ENCODE measurements around the gene LPGAT1. TPM values are rescaled to one million over a fixed set of nuclear protein-coding genes. Genes with fewer than 3 reads are reported as not detected.
A peak's percentile ranks its signal among the peaks of the same experiment; 100 is the strongest.

The LPGAT1 gene
- total RNA-seq, 1 donor from 2014 or later, result 5.7 TPM

- no peaks in the 10 kb centered on the region for H3K36me3 ChIP-seq
- no peaks in the 10 kb centered on the region for H3K27me3 ChIP-seq
- no peaks in the 10 kb centered on the region for H3K36me3 Mint-ChIP-seq
- TF ChIP-seq EZH2 (IDR thresholded peaks at IDR 0.05), result no peak
- TF ChIP-seq, protein P1, sequence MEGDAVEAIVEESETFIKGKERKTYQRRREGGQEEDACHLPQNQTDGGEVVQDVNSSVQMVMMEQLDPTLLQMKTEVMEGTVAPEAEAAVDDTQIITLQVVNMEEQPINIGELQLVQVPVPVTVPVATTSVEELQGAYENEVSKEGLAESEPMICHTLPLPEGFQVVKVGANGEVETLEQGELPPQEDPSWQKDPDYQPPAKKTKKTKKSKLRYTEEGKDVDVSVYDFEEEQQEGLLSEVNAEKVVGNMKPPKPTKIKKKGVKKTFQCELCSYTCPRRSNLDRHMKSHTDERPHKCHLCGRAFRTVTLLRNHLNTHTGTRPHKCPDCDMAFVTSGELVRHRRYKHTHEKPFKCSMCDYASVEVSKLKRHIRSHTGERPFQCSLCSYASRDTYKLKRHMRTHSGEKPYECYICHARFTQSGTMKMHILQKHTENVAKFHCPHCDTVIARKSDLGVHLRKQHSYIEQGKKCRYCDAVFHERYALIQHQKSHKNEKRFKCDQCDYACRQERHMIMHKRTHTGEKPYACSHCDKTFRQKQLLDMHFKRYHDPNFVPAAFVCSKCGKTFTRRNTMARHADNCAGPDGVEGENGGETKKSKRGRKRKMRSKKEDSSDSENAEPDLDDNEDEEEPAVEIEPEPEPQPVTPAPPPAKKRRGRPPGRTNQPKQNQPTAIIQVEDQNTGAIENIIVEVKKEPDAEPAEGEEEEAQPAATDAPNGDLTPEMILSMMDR (IDR thresholded peaks at IDR 0.05), result no peak
- no peak for TF ChIP-seq EZH2phosphoT487 (IDR thresholded peaks at IDR 0.05)
- peaks cover 7% of the 10 kb centered on the region for H3K4me1 ChIP-seq
- no peak overlapping the region for H3K9ac ChIP-seq
- no peak overlapping the region for H3K4me2 ChIP-seq
- peaks cover 13% of the 10 kb centered on the region for H3K4me1 Mint-ChIP-seq
- H3K79me2 ChIP-seq (ENCODE audit: low read depth), result no peaks in the 10 kb centered on the region
- H3K9me3 Mint-ChIP-seq, result no peaks in the 10 kb centered on the region
- no peak overlapping the region for H3K27ac Mint-ChIP-seq
- no peaks in the 10 kb centered on the region for H3K9me3 ChIP-seq (ENCODE audit: low read depth)
- H3F3A ChIP-seq (ENCODE audit: low read depth), result no peaks in the 10 kb centered on the region
- DNase-seq (ENCODE audit: low spot score), result no peak
- H3K4me3 ChIP-seq, result no peak overlapping the region
- peaks cover 41% of the 10 kb centered on the region for H3K27me3 Mint-ChIP-seq (ENCODE audit: insufficient read depth, low read depth)
- H3K4me3 Mint-ChIP-seq, result no peak overlapping the region
- no peak overlapping the region for H3K27ac ChIP-seq
- H2AFZ ChIP-seq (replicated peaks), result no peak overlapping the region
- no peaks in the 10 kb centered on the region for H4K20me1 ChIP-seq (ENCODE audit: low read depth)
Observed at GRCh38 chr1:211729238-211729637, 101.3 kb downstream of the LPGAT1 start.

- Histone ChIP-seq H3K9me3 (ENCODE audit: low read depth) (no peaks in the 10 kb centered on the region), H3K9ac (no peak overlapping the region), H3K4me1 (peaks cover 7% of the 10 kb centered on the region), H2AFZ (replicated peaks) (no peak overlapping the region), H3K4me3 (no peak overlapping the region), H3K4me2 (no peak overlapping the region), H4K20me1 (ENCODE audit: low read depth) (no peaks in the 10 kb centered on the region), H3K36me3 (no peaks in the 10 kb centered on the region), H3K27me3 (no peaks in the 10 kb centered on the region), H3F3A (ENCODE audit: low read depth) (no peaks in the 10 kb centered on the region), H3K27ac (no peak overlapping the region), H3K79me2 (ENCODE audit: low read depth) (no peaks in the 10 kb centered on the region)
- Mint-ChIP-seq H3K9me3 (peaks cover 6% of the 10 kb centered on the region), H3K27ac (no peak overlapping the region), H3K4me3 (no peak overlapping the region), H3K27me3 (ENCODE audit: insufficient read depth, low read depth) (peaks cover 53% of the 10 kb centered on the region), H3K4me1 (peaks cover 26% of the 10 kb centered on the region), H3K36me3 (peaks cover 4% of the 10 kb centered on the region)
- DNase-seq (ENCODE audit: low spot score), result no peak
- TF ChIP-seq, protein P1 (IDR thresholded peaks at IDR 0.05), result no peak
- no peak for TF ChIP-seq EZH2 (IDR thresholded peaks at IDR 0.05)
- no peak for TF ChIP-seq EZH2phosphoT487 (IDR thresholded peaks at IDR 0.05)
Observed at GRCh38 chr1:211726467-211726995, 104.0 kb downstream of the LPGAT1 start.

DNA sequence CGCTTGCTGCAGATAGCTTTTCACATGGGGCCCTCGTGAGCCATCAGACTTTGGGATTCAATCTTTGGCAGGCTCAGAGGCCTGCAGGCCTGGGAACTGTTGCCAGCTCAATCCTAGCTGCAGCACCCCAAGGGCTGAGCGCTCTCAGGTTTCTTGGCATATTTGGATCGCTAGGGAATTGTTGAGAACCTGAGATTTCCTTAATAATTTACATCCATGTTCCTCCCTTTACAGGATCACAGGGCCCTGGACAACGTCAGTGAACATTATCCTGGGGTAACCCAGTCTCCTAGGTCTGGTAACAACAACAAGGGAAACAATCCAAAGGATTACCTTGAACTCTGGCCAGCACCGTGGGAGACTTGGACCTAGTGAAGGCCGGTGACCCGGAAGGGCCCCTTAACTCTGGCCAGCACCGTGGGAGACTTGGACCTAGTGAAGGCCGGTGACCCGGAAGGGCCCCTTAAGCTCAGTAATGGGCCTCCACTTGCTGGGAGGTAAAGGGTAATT is 105.8 kb downstream of the LPGAT1 start:
- peaks cover 4% of the 10 kb centered on the region for H3K36me3 Mint-ChIP-seq
- Histone ChIP-seq H3K36me3 (no peaks in the 10 kb centered on the region), H3K79me2 (ENCODE audit: low read depth) (no peaks in the 10 kb centered on the region), H3F3A (ENCODE audit: low read depth) (no peaks in the 10 kb centered on the region), H2AFZ (replicated peaks) (no peak overlapping the region), H3K27ac (no peak overlapping the region), H3K27me3 (no peaks in the 10 kb centered on the region), H4K20me1 (ENCODE audit: low read depth) (no peaks in the 10 kb centered on the region), H3K4me1 (peaks cover 7% of the 10 kb centered on the region), H3K4me2 (no peak overlapping the region), H3K9me3 (ENCODE audit: low read depth) (no peaks in the 10 kb centered on the region), H3K4me3 (no peak overlapping the region), H3K9ac (no peak overlapping the region)
- peak overlapping the region; percentile 86 for H3K27ac Mint-ChIP-seq
- H3K4me3 Mint-ChIP-seq, result peak overlapping the region; percentile 44
- TF ChIP-seq EZH2 (IDR thresholded peaks at IDR 0.05) (no peak), EZH2phosphoT487 (IDR thresholded peaks at IDR 0.05) (no peak)
- TF ChIP-seq, protein P1 (IDR thresholded peaks at IDR 0.05), result no peak
- peaks cover 56% of the 10 kb centered on the region for H3K27me3 Mint-ChIP-seq (ENCODE audit: insufficient read depth, low read depth)
- peaks cover 11% of the 10 kb centered on the region for H3K9me3 Mint-ChIP-seq
- peak; percentile 40 for DNase-seq (ENCODE audit: low spot score)
- peaks cover 26% of the 10 kb centered on the region for H3K4me1 Mint-ChIP-seq
